ENCODE measurements around the gene NTHL1. TPM values are rescaled to one million over a fixed set of nuclear protein-coding genes. Genes with fewer than 3 reads are reported as not detected.

Gene NTHL1
- 36.7 to 40.8 TPM (median 39.4 TPM) in 5 replicates for total RNA-seq (2022; extraction: Qiagen RNA extraction)

GRCh38 chr16:2047330-2048115 is at the start of gene NTHL1, which contains the start of gene TSC2:
NTHL1 (minus strand) TSS chr16:2047834; CDS start chr16:2047823, 11 bp downstream.
TSC2 (plus strand) TSS chr16:2047985; CDS start chr16:2048616, 631 bp downstream.

GRCh38 chr16:2026461-2027023 is 21.1 kb downstream of the NTHL1 start, which contains the start of gene NHERF2:
NHERF2 (plus strand) TSS chr16:2026902; CDS start chr16:2027006, 104 bp downstream.

DNA sequence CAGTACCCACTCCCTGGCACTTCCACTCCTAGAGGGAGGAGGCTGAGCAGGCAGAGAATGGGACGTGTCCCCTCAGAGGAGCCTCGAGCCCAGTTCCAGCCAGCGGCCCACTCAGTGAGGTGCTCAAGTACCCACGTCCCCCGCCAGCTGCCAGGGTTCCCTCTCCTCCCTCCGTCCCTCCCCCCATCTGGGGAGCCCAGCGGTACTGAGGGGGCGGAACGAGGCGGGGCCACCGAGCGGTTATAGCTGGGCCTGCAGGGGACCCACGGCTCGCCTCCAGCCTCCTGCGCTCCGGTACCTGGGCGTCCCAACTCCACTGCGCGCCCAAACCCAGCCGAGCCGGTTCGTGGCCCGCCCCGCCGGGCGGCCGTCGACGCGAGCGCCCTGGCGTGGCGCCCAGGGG is 28.1 kb downstream of the NTHL1 start, which contains the start of gene NPW:
Gene NPW, plus strand, starts transcription at position 268 of the 403 bp plus-strand sequence.

DNA sequence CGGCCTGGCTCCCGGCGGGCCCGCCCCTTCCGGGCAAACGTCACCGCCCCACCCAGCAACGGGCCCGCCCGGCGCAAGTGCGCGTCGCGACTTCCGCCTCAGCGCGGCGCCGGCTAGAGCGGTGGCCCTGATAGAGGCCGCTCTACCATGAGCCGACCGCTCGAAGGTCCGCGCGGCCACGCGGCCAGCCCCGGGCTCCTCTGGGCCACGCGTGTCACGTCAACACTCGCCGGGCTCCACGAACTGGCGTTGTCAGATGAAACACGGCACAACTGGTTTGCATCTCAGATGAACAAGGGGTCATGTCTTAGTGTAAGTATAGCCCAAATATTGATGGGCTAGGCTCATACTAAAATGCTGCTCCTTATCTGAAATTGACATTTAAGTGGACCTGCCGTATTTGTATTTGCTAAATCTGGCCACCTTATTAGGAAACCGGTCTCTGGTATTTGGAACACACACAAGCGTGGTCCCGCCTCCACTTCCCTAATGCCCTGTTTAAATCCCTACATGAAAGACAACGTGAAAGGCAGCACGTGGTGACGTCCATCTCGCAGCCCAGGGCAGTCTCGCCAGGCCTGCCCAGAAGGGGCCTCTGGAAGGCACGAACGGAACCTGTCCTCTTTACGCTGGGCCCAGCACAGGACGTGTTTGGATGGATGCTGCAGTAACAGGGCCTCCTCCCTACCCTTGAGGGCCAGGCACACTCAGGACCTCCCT is 37.7 kb downstream of the NTHL1 start, which contains the start of gene ZNF598:
Gene ZNF598, minus strand, starts transcription at position 31 of the 720 bp plus-strand sequence.

Other genes starting within 250 kb of the NTHL1 start
- 50.3 to 70.7 TPM (median 65.9 TPM) in 5 replicates for gene HAGH, start 221.0 kb downstream of the NTHL1 start, total RNA-seq (2022; extraction: Qiagen RNA extraction)
- gene FAHD1, start 220.6 kb downstream of the NTHL1 start, total RNA-seq (2022; extraction: Qiagen RNA extraction): 41.2 to 49.0 TPM (median 44.9 TPM) in 5 replicates
- 1.0 to 1.7 TPM (median 1.3 TPM) in 5 replicates for gene MEIOB, start 175.7 kb downstream of the NTHL1 start, total RNA-seq (2022; extraction: Qiagen RNA extraction)
- gene HS3ST6, start 129.4 kb downstream of the NTHL1 start, total RNA-seq (2022; extraction: Qiagen RNA extraction): 1.2 to 1.9 TPM (median 1.6 TPM) in 5 replicates
- 32.7 to 40.4 TPM (median 38.3 TPM) in 5 replicates for gene MSRB1, start 104.6 kb downstream of the NTHL1 start, total RNA-seq (2022; extraction: Qiagen RNA extraction)
- gene RPL3L, start 93.1 kb downstream of the NTHL1 start, total RNA-seq (2022; extraction: Qiagen RNA extraction): 0.08 to 0.14 TPM in 2 of 5 replicates, not detected in the others
- 258 to 328 TPM (median 268 TPM) in 5 replicates for gene NDUFB10, start 88.3 kb downstream of the NTHL1 start, total RNA-seq (2022; extraction: Qiagen RNA extraction)
- gene RPS2, start 83.0 kb downstream of the NTHL1 start, total RNA-seq (2022; extraction: Qiagen RNA extraction): 3,451 to 5,688 TPM (median 5,221 TPM) in 5 replicates
- not detected in 5 replicates for gene RNF151, start 81.0 kb downstream of the NTHL1 start, total RNA-seq (2022; extraction: Qiagen RNA extraction)
- 30.0 to 38.7 TPM (median 34.9 TPM) in 5 replicates for gene TBL3, start 75.8 kb downstream of the NTHL1 start, total RNA-seq (2022; extraction: Qiagen RNA extraction)
- 0.12 to 0.18 TPM (median 0.17 TPM) in 5 replicates for gene NOXO1, start 66.4 kb downstream of the NTHL1 start, total RNA-seq (2022; extraction: Qiagen RNA extraction)
- gene GFER, start 63.6 kb downstream of the NTHL1 start, total RNA-seq (2022; extraction: Qiagen RNA extraction): 26.9 to 43.1 TPM (median 39.8 TPM) in 5 replicates
- gene SYNGR3, start 57.9 kb downstream of the NTHL1 start, total RNA-seq (2022; extraction: Qiagen RNA extraction): 5.7 to 7.4 TPM (median 6.8 TPM) in 5 replicates
- 35.1 to 67.2 TPM (median 61.5 TPM) in 5 replicates for gene ZNF598, start 38.0 kb downstream of the NTHL1 start, total RNA-seq (2022; extraction: Qiagen RNA extraction)
- gene NPW, start 28.0 kb downstream of the NTHL1 start, total RNA-seq (2022; extraction: Qiagen RNA extraction): 0.79 to 1.2 TPM (median 1.0 TPM) in 5 replicates
- 45.5 to 66.1 TPM (median 65.3 TPM) in 5 replicates for gene NHERF2, start 20.9 kb downstream of the NTHL1 start, total RNA-seq (2022; extraction: Qiagen RNA extraction)
- gene TSC2, start 151 bp upstream of the NTHL1 start, total RNA-seq (2022; extraction: Qiagen RNA extraction): 18.8 to 50.4 TPM (median 40.2 TPM) in 5 replicates
- gene PKD1, start 88.1 kb upstream of the NTHL1 start, total RNA-seq (2022; extraction: Qiagen RNA extraction): 24.4 to 50.2 TPM (median 45.8 TPM) in 5 replicates
- 1.5 to 4.0 TPM (median 3.2 TPM) in 5 replicates for gene RAB26, start 100.8 kb upstream of the NTHL1 start, total RNA-seq (2022; extraction: Qiagen RNA extraction)
- 34.4 to 68.4 TPM (median 62.9 TPM) in 5 replicates for gene TRAF7, start 107.9 kb upstream of the NTHL1 start, total RNA-seq (2022; extraction: Qiagen RNA extraction)
- 0.21 to 0.58 TPM (median 0.39 TPM) in 5 replicates for gene CASKIN1, start 148.8 kb upstream of the NTHL1 start, total RNA-seq (2022; extraction: Qiagen RNA extraction)
- gene MLST8, start 157.6 kb upstream of the NTHL1 start, total RNA-seq (2022; extraction: Qiagen RNA extraction): 35.5 to 57.2 TPM (median 52.5 TPM) in 5 replicates
- 3.0 to 4.5 TPM (median 3.8 TPM) in 5 replicates for gene BRICD5, start 163.0 kb upstream of the NTHL1 start, total RNA-seq (2022; extraction: Qiagen RNA extraction)
- gene PGP, start 167.0 kb upstream of the NTHL1 start, total RNA-seq (2022; extraction: Qiagen RNA extraction): 16.1 to 28.0 TPM (median 27.5 TPM) in 5 replicates
- 14.1 to 26.2 TPM (median 24.4 TPM) in 5 replicates for gene E4F1, start 175.8 kb upstream of the NTHL1 start, total RNA-seq (2022; extraction: Qiagen RNA extraction)
- 0.54 to 1.3 TPM (median 1.1 TPM) in 5 replicates for gene DNASE1L2, start 188.6 kb upstream of the NTHL1 start, total RNA-seq (2022; extraction: Qiagen RNA extraction)
- gene ECI1, start 203.8 kb upstream of the NTHL1 start, total RNA-seq (2022; extraction: Qiagen RNA extraction): 47.2 to 75.5 TPM (median 70.7 TPM) in 5 replicates
- 258 to 289 TPM (median 262 TPM) in 5 replicates for gene RNPS1, start 220.3 kb upstream of the NTHL1 start, total RNA-seq (2022; extraction: Qiagen RNA extraction)

All from A549 treated with dexamethasone at 1 μM for 4 hours (cell line).